GM23248 (cell line): Measurements from ENCODE around the gene MOV10L1. TPM values are rescaled to one million over a fixed set of nuclear protein-coding genes. Genes with fewer than 3 reads are reported as not detected.

Experiments
- DNase-seq: peaks from one replicate; pipeline ENCODE4 v3.0.0-alpha.2; 2015
- H2AFZ ChIP-seq: fragments of 200-600 bp; sonication (generic); 2 replicates; pipeline ENCODE4 v1.6.1; 2016; ENCODE audit warnings: antibody characterized with exemption
- H3F3A ChIP-seq: fragments of 200-600 bp; sonication (generic); 2 replicates; pipeline ENCODE4 v1.6.1; 2016; ENCODE audit warnings: mild to moderate bottlenecking, antibody characterized with exemption, mixed run types; ENCODE audit not compliant: insufficient read depth
- H3K27ac ChIP-seq: fragments of 200-600 bp; sonication (generic); 2 replicates; pipeline ENCODE4 v1.5.1; 2016; ENCODE audit warnings: mild to moderate bottlenecking
- H3K27me3 ChIP-seq: fragments of 200-600 bp; sonication (generic); replicated peaks from 2 replicates; pipeline ENCODE4 v1.6.1; 2016; ENCODE audit warnings: mild to moderate bottlenecking; ENCODE audit not compliant: insufficient read depth
- H3K36me3 ChIP-seq: fragments of 200-600 bp; sonication (generic); 2 replicates; pipeline ENCODE4 v1.6.1; 2016; ENCODE audit warnings: low read depth, mild to moderate bottlenecking
- H3K4me1 ChIP-seq: fragments of 200-600 bp; sonication (generic); 2 replicates; pipeline ENCODE4 v1.6.1; 2016; ENCODE audit warnings: mild to moderate bottlenecking; ENCODE audit not compliant: insufficient read depth
- H3K4me2 ChIP-seq: fragments of 200-600 bp; sonication (generic); one replicate; pipeline ENCODE4 v1.6.1; 2016; ENCODE audit warnings: mild to moderate bottlenecking; ENCODE audit not compliant: unreplicated experiment
- H3K4me3 ChIP-seq: fragments of 200-600 bp; sonication (generic); 2 replicates; pipeline ENCODE4 v1.5.1; 2016; ENCODE audit warnings: mild to moderate bottlenecking
- H3K79me2 ChIP-seq: fragments of 200-600 bp; sonication (generic); 2 replicates; pipeline ENCODE4 v1.6.1; 2016; ENCODE audit warnings: mild to moderate bottlenecking; ENCODE audit not compliant: insufficient read depth
- H3K9ac ChIP-seq: fragments of 200-600 bp; sonication (generic); 2 replicates; pipeline ENCODE4 v1.6.1; 2016; ENCODE audit warnings: mild to moderate bottlenecking
- H3K9me2 ChIP-seq: fragments of 200-600 bp; sonication (generic); 2 replicates; pipeline ENCODE4 v1.6.1; 2016; ENCODE audit warnings: mixed run types, mild to moderate bottlenecking, moderate library complexity; ENCODE audit not compliant: insufficient read depth
- H3K9me3 ChIP-seq: fragments of 200-600 bp; sonication (generic); one replicate; pipeline ENCODE4 v1.6.1; 2017; ENCODE audit warnings: low read depth
- H4K20me1 ChIP-seq: fragments of 200-600 bp; sonication (generic); 2 replicates; pipeline ENCODE4 v1.6.0; 2016; ENCODE audit not compliant: insufficient read depth
- EZH2 ChIP-seq: fragments of 200-600 bp; sonication (generic); IDR thresholded peaks from 2 replicates; pipeline ENCODE4 v1.6.1; 2018; ENCODE audit warnings: antibody characterized with exemption, mild to moderate bottlenecking; ENCODE audit not compliant: insufficient read depth, poor library complexity, severe bottlenecking
- EZH2phosphoT487 ChIP-seq: fragments of 200-600 bp; sonication (generic); IDR thresholded peaks from 2 replicates; pipeline ENCODE4 v1.6.1; 2018; ENCODE audit warnings: antibody characterized with exemption, moderate library complexity, mild to moderate bottlenecking, low read depth; ENCODE audit not compliant: insufficient read depth
- WGBS, 2 experiments: methylation state at CpG; one replicate each; pipeline ENCODE4 v1.1.6; 2015 to 2017; ENCODE audit warnings: low lambda C conversion rate in 2 of 2, low coverage in 1 of 2; ENCODE audit errors: missing lambda C conversion rate in 2 of 2; 5-methylcytosine and 5-hydroxymethylcytosine counted together
- in situ Hi-C: fragments of 300-500 bp; cut with MboI; formaldehyde crosslinking; loops from 2 replicates; pipeline ENCODE4 v1.15.0; 2020
- polyA plus RNA-seq: library from polyadenylated mRNA; unstranded; fragments of >200 nt; fragmentation: Nextera tagmentation; extraction: Ambion mirVana; gene quantifications from 2 replicates; pipeline ENCODE4 v1.2.1, GENCODE V29; 2016
- total RNA-seq: library from RNA; depleted of rRNA; stranded (reverse); fragments of >200 nt; shearing (Covaris generic); gene quantifications from 2 replicates; pipeline ENCODE4 v1.2.3, GENCODE V29; 2014

Gene MOV10L1
- total and polyA plus RNA-seq, 2 experiments from 2014 or later: not detected

DNA sequence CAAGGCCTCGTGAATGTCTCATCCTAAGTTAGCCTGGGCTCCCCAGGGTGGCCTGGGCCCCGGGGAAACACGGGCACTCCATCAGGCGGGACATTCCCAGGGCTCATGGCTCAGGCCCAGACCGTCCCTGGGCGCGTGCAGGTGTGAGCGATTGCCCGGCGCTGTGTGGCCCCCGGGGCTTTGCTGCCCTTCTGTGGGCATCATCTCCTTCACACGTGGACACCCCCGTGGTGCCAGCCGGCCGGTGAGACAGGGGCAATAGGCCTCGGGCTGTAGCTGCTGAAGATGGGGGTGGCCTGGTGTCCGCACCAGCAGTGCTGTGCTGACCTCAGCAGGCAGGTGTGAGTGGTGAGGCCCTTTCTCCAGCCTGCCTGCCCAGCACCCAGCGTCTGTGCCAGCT lies 106.5 kb downstream of the MOV10L1 start:
- in situ Hi-C loops: no loop called here

DNA sequence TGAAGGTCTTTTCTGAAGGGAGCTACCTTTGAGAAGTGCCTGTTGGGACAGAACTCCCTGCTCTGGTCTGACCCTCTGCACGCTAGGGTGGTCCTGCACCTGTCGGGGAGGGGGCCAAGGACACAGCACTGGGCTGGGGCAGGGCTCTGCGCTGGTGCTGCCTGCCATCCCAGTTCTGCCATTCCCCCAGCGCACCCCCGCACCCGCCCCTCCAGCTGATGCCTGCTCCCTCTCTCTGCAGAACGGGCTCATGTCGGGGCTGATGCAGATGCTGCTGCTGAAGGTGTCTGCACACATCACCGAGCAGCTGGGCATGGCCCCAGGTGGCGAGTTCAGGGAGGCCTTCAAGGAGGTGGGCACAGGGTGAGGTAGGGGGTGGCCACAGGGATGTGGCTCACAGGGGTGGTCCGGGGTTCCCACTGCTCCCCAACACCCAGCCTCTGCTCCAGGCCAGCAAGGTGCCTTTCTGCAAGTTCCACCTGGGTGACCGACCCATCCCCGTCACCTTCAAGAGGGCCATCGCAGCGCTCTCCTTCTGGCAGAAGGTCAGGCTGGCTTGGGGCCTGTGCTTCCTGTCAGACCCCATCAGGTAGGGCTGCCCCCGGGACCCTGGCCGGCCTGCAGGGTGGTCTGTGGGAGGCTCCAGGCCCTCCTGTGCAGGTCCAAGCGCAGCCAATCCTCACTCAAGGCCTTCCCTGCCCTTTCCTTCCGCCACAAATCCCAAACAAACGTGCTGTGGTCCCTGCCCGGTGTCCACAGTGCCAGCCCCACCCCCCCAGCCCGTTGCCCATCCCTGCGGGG lies 107.4 kb downstream of the MOV10L1 start:
- no peak overlapping the region for H3K9ac ChIP-seq

More for the DNA sequence above, 106.5 kb downstream of the MOV10L1 start:
- no peak overlapping the region for H3K9ac ChIP-seq
- no peaks in the 10 kb centered on the region; the same call in 1 of the 2 replicates for H3F3A ChIP-seq
- no peaks in the 10 kb centered on the region for H3K36me3 ChIP-seq
- 86% methylated on average over 14 to 17 of the region's 18 CpGs for WGBS, 2 experiments
- no peaks in the 10 kb centered on the region for H3K9me3 ChIP-seq
- H2AFZ ChIP-seq: no peak overlapping the region
- no peaks in the 10 kb centered on the region for H3K27me3 ChIP-seq
- no peak overlapping the region for H3K4me3 ChIP-seq
- no peak for DNase-seq
- TF ChIP-seq EZH2 (no peak), EZH2phosphoT487 (no peak)
- H3K79me2 ChIP-seq: peaks cover 19% of the 10 kb centered on the region
- H3K4me1 ChIP-seq: no peaks in the 10 kb centered on the region
- no peaks in the 10 kb centered on the region for H4K20me1 ChIP-seq
- H3K27ac ChIP-seq: no peak overlapping the region
- no peak overlapping the region for H3K4me2 ChIP-seq
- H3K9me2 ChIP-seq: no peaks in the 10 kb centered on the region

DNA sequence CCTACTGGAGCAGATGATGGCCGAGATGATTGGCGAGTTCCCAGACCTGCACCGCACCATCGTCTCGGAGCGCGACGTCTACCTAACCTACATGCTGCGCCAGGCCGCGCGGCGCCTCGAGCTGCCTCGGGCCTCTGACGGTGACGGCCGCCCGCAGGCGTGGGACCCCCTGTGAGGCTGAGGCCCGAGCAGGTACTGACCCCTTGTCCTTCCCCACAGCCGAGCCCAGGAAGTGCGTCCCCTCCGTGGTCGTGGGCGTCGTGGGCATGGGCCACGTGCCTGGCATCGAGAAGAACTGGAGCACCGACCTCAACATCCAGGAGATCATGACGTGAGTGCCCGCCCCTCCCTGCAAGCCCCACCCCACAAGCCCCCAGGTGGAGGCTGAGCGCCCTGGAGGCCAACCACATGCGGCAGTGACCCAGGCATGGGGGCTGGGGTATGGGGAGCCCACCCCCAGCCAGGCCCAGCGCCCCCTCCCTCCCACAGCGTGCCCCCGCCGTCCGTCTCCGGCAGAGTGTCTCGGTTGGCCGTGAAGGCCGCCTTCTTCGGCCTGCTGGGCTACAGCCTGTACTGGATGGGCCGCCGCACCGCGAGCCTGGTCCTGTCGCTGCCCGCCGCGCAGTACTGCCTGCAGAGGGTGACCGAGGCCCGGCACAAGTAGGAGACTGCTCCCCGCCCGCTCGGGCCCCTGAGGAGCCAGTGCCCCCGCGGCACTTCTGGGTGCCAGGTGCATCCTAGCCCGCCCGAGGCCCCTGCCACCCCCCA lies 108.2 kb downstream of the MOV10L1 start:
- Histone ChIP-seq H3K27me3 (no peaks in the 10 kb centered on the region), H4K20me1 (no peaks in the 10 kb centered on the region), H3K9ac (no peak overlapping the region), H3K4me3 (no peak overlapping the region), H3K4me1 (peaks cover 8% of the 10 kb centered on the region), H3K36me3 (no peaks in the 10 kb centered on the region; the same call in 1 of the 2 replicates), H3K79me2 (peaks cover 19% of the 10 kb centered on the region), H3K9me2 (no peaks in the 10 kb centered on the region), H3K9me3 (no peaks in the 10 kb centered on the region), H3K27ac (no peak overlapping the region), H3K4me2 (no peak overlapping the region), H2AFZ (no peak overlapping the region), H3F3A (no peaks in the 10 kb centered on the region; the same call in 1 of the 2 replicates)
- no peak for TF ChIP-seq EZH2phosphoT487
- TF ChIP-seq EZH2: no peak
- WGBS, 2 experiments: 93 to 97% methylated on average over 39 to 60 of the region's 61 CpGs
- in situ Hi-C loops: no loop called here
- no peak for DNase-seq

More for the DNA sequence above, 107.4 kb downstream of the MOV10L1 start:
- DNase-seq: no peak
- in situ Hi-C loops: no loop called here
- H3K4me3 ChIP-seq: no peak overlapping the region
- no peaks in the 10 kb centered on the region for H3K36me3 ChIP-seq
- H3K27ac ChIP-seq: no peak overlapping the region
- no peak overlapping the region for H3K4me2 ChIP-seq
- H2AFZ ChIP-seq: no peak overlapping the region
- no peaks in the 10 kb centered on the region for H3K9me3 ChIP-seq
- H3K4me1 ChIP-seq: peaks cover 2% of the 10 kb centered on the region
- 91 to 92% methylated on average over 17 to 23 of the region's 23 CpGs for WGBS, 2 experiments
- TF ChIP-seq EZH2phosphoT487 (no peak), EZH2 (no peak)
- no peaks in the 10 kb centered on the region for H3K9me2 ChIP-seq
- H4K20me1 ChIP-seq: no peaks in the 10 kb centered on the region
- H3K27me3 ChIP-seq: no peaks in the 10 kb centered on the region
- no peaks in the 10 kb centered on the region; the same call in 1 of the 2 replicates for H3F3A ChIP-seq
- peaks cover 19% of the 10 kb centered on the region for H3K79me2 ChIP-seq

DNA sequence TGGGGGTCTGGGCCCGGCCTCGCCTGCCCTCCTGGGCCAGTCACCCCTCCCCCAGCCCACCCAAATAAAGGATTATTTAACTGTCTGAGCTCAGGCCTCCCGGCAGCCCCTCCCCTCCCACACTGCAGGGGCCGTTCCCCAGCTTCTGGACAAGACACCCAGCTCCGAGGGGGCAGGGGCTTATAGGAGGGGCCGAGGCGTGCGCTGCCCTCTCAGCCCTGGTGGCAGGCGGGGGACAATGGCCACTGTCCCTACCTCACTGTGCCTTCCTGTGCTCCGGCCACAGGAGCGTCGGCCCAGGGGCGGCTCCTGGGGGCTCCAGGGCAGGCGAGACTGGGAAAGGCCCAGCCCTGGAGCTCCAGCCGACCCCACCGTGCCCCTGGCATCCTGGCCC lies 108.8 kb downstream of the MOV10L1 start:
- 96 to 99% methylated on average over 15 to 16 of the region's 16 CpGs for WGBS, 2 experiments
- no peaks in the 10 kb centered on the region for H3K9me2 ChIP-seq

More for the DNA sequence above, 108.8 kb downstream of the MOV10L1 start:
- H3K9me3 ChIP-seq: no peaks in the 10 kb centered on the region
- TF ChIP-seq EZH2phosphoT487 (no peak), EZH2 (no peak)
- H4K20me1 ChIP-seq: no peaks in the 10 kb centered on the region
- H3K4me1 ChIP-seq: peaks cover 8% of the 10 kb centered on the region
- no peak overlapping the region for H2AFZ ChIP-seq
- H3K4me2 ChIP-seq: no peak overlapping the region
- no peak overlapping the region for H3K9ac ChIP-seq
- H3K4me3 ChIP-seq: no peak overlapping the region
- in situ Hi-C loops: no loop called here
- H3K27me3 ChIP-seq: no peaks in the 10 kb centered on the region
- H3K36me3 ChIP-seq: peaks cover 5% of the 10 kb centered on the region; the same call in 1 of the 2 replicates
- no peaks in the 10 kb centered on the region; the same call in 1 of the 2 replicates for H3F3A ChIP-seq
- DNase-seq: no peak
- no peak overlapping the region for H3K27ac ChIP-seq
- H3K79me2 ChIP-seq: peaks cover 24% of the 10 kb centered on the region
